MCF 10A (cell line): ENCODE measurements around the gene SNRNP27. TPM values are rescaled to one million over a fixed set of nuclear protein-coding genes. Genes with fewer than 3 reads are reported as not detected.

Source experiments
- BruUV-seq: library from RNA; stranded (reverse); fragments of 400-500 nt; replicated peaks from 2 replicates; lab custom pipeline; 2021; lab: Mats Ljungman, UMichigan
- CTCF ChIA-PET: fragments of 300-600 bp; sonication (Branson Sonifier 250); formaldehyde crosslinking; extraction: SDS; loops from one replicate; lab custom pipeline; 2021; ENCODE audit warnings: antibody characterized with exemption, inconsistent platforms; lab: Yijun Ruan, JAX
- POLR2A ChIA-PET: fragments of 300-600, 350-650 bp; sonication (Branson Sonifier 250); formaldehyde crosslinking; extraction: SDS; loops from one replicate; lab custom pipeline; 2020; ENCODE audit warnings: antibody characterized with exemption, inconsistent platforms; lab: Yijun Ruan, JAX
- DNase-seq: peaks from one replicate; pipeline ENCODE4 v3.0.0-alpha.2; 2018; ENCODE audit not compliant: unreplicated experiment
- H3K27ac Mint-ChIP-seq: one replicate; pipeline ENCODE4 v1.8.0; 2022; ENCODE audit warnings: mild to moderate bottlenecking, low read depth, mixed read lengths; ENCODE audit not compliant: unreplicated experiment
- H3K27me3 Mint-ChIP-seq: one replicate; pipeline ENCODE4 v1.8.0; 2022; ENCODE audit warnings: mixed read lengths; ENCODE audit not compliant: insufficient read depth, unreplicated experiment
- H3K36me3 Mint-ChIP-seq: one replicate; pipeline ENCODE4 v1.8.0; 2022; ENCODE audit warnings: mild to moderate bottlenecking, moderate library complexity, mixed read lengths; ENCODE audit not compliant: insufficient read depth, unreplicated experiment
- H3K4me1 Mint-ChIP-seq: one replicate; pipeline ENCODE4 v1.8.0; 2022; ENCODE audit warnings: mixed read lengths; ENCODE audit not compliant: insufficient read depth, unreplicated experiment
- H3K4me3 Mint-ChIP-seq: one replicate; pipeline ENCODE4 v1.8.0; 2022; ENCODE audit warnings: mild to moderate bottlenecking, moderate library complexity, mixed read lengths; ENCODE audit not compliant: unreplicated experiment
- H3K9me3 Mint-ChIP-seq: one replicate; pipeline ENCODE4 v1.8.0; 2022; ENCODE audit warnings: mixed read lengths; ENCODE audit not compliant: unreplicated experiment
- intact Hi-C: fragments of 100-400 bp; cut with micrococcal nuclease; formaldehyde crosslinking; loops from 2 replicates; pipeline ENCODE4 v1.14.1; 2022
- total RNA-seq: library from RNA; stranded (reverse); gene quantifications from 2 replicates; pipeline ENCODE4 v1.2.3, GENCODE V29; 2022
- TF ChIP-seq, protein P1 (sequence below): fragments of 200-600 bp; IDR thresholded peaks from one replicate; pipeline ENCODE4 v1.8.0; 2022; ENCODE audit warnings: antibody characterized with exemption, mild to moderate bottlenecking; ENCODE audit not compliant: unreplicated experiment

SNRNP27 gene
- total RNA-seq, 1 experiment from 2014 or later = 68.9 TPM

GRCh38 chr2:69918401-69918800 is 24.6 kb downstream of the SNRNP27 start:
- no peak for DNase-seq
- Mint-ChIP-seq H3K9me3 (no peaks in the 10 kb centered on the region), H3K4me3 (peak overlapping the region; percentile 78), H3K36me3 (peaks cover 43% of the 10 kb centered on the region), H3K27me3 (no peaks in the 10 kb centered on the region), H3K4me1 (peaks cover 18% of the 10 kb centered on the region), H3K27ac (peak overlapping the region; percentile 86)
- intact Hi-C loops = loop anchor here (10.0 kb wide), 1 partner anchor 726 kb away; no protein-coding TSS in a partner anchor
- no TSS peak for BruUV-seq
- ChIA-PET POLR2A (interaction anchor here (1.0 to 9.2 kb wide), 14 partner anchors 8 to 545 kb away, joined by 3 to 319 read pairs (median 16); partner anchors contain the start of genes C2orf42, PCBP1 and SNRNP27), CTCF (interaction anchor here (2.4 kb wide), 1 partner anchor 167 kb away, joined by 7 read pairs; no protein-coding TSS in a partner anchor)
- TF ChIP-seq, protein P1, sequence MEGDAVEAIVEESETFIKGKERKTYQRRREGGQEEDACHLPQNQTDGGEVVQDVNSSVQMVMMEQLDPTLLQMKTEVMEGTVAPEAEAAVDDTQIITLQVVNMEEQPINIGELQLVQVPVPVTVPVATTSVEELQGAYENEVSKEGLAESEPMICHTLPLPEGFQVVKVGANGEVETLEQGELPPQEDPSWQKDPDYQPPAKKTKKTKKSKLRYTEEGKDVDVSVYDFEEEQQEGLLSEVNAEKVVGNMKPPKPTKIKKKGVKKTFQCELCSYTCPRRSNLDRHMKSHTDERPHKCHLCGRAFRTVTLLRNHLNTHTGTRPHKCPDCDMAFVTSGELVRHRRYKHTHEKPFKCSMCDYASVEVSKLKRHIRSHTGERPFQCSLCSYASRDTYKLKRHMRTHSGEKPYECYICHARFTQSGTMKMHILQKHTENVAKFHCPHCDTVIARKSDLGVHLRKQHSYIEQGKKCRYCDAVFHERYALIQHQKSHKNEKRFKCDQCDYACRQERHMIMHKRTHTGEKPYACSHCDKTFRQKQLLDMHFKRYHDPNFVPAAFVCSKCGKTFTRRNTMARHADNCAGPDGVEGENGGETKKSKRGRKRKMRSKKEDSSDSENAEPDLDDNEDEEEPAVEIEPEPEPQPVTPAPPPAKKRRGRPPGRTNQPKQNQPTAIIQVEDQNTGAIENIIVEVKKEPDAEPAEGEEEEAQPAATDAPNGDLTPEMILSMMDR = no peak

GRCh38 chr2:69923116-69923515 is 29.4 kb downstream of the SNRNP27 start:
- no TSS peak for BruUV-seq
- ChIA-PET CTCF (interaction anchor here (0.6 to 1.0 kb wide), 4 partner anchors 11 to 324 kb away, joined by 3 to 4 read pairs (median 3); no protein-coding TSS in a partner anchor), POLR2A (interaction anchor here (2.8 to 3.1 kb wide), 2 partner anchors 9 to 29 kb away, joined by 8 to 11 read pairs; partner anchors contain the start of genes MXD1 and SNRNP27)

DNA sequence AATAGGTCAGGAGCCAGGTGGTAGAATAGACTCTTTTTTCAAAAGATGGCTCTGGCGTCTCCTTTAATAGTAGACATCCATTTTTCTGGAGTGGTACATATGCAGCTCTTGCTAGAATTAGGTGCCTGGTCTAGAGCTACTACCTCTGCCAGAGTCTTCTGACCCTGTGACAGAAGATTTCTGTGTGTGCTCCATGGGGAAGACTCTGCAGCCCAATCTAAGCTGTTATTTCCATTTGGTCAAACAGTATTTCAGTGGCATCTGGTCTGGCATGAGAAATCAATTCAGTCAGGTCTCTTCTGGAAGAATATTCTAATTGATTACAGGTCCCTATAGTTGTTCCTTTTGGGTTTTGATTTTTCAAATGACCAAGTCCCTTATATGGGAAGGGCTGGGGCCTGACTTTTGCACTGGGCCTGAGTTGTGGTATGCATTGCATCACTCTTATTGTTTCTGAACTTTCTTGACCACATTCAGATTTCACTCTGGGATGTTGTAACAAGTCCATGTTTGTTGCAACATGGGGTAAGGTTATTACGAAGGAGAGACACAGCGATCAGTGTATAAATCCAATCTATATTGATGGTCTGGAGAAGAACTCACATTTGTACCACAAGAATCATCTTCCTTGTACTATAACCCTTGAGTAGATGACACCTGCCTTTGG is 33.2 kb downstream of the SNRNP27 start:
- no TSS peak for BruUV-seq
- Mint-ChIP-seq H3K27me3 (no peaks in the 10 kb centered on the region), H3K4me1 (peaks cover 10% of the 10 kb centered on the region), H3K4me3 (no peak overlapping the region), H3K36me3 (peaks cover 72% of the 10 kb centered on the region), H3K9me3 (no peaks in the 10 kb centered on the region), H3K27ac (no peak overlapping the region)
- ChIA-PET CTCF (interaction anchor here (0.7 to 1.2 kb wide), 2 partner anchors 767 to 1318 kb away, joined by 3 to 4 read pairs; no protein-coding TSS in a partner anchor), POLR2A (interaction anchor here (1.4 to 1.7 kb wide), 2 partner anchors 9 to 160 kb away, joined by 4 to 5 read pairs; no protein-coding TSS in a partner anchor)
- peak; percentile 84 for DNase-seq
- intact Hi-C loops = no loop called here
- TF ChIP-seq, protein P1 = no peak

More at GRCh38 chr2:69923116-69923515, 29.4 kb downstream of the SNRNP27 start:
- H3K27me3 Mint-ChIP-seq = no peaks in the 10 kb centered on the region
- intact Hi-C loops = no loop called here
- H3K27ac Mint-ChIP-seq = no peak overlapping the region
- no peak for DNase-seq
- no peak overlapping the region for H3K4me3 Mint-ChIP-seq
- H3K9me3 Mint-ChIP-seq = no peaks in the 10 kb centered on the region
- peaks cover 67% of the 10 kb centered on the region for H3K36me3 Mint-ChIP-seq
- TF ChIP-seq, protein P1 = no peak
- peaks cover 13% of the 10 kb centered on the region for H3K4me1 Mint-ChIP-seq
